Gastroesophageal sphincter (tissue), 3 donors: ENCODE data around the gene CLASRP.

ENCODE experiments used
- EP300 ChIP-seq: sonication (generic); formaldehyde crosslinking; IDR thresholded peaks from one replicate; pipeline ENCODE4 v1.6.1; 2017; ENCODE audit warnings: antibody characterized with exemption, mild to moderate bottlenecking
- POLR2A ChIP-seq, 2 donors: fragments of 450-650 bp; IDR thresholded peaks; one replicate each; pipeline ENCODE4 v1.6.1; 2017; ENCODE audit warnings: antibody characterized with exemption in 2 of 2, mild to moderate bottlenecking in 2 of 2, moderate library complexity in 1 of 2
- POLR2AphosphoS5 ChIP-seq: sonication (generic); formaldehyde crosslinking; IDR thresholded peaks from one replicate; pipeline ENCODE4 v1.6.1; 2017; ENCODE audit warnings: antibody characterized with exemption
- TF ChIP-seq, protein P1 (sequence below), 4 experiments: fragments of 200-600 bp in 2 of 4; fragments of 450-650 bp in 2 of 4; sonication (generic) in 1 of 4; IDR thresholded peaks; one replicate each; pipeline ENCODE4 v1.5.1; 2017 to 2019; ENCODE audit warnings: antibody characterized with exemption in 4 of 4, mild to moderate bottlenecking in 2 of 4, moderate library complexity in 2 of 4

DNA sequence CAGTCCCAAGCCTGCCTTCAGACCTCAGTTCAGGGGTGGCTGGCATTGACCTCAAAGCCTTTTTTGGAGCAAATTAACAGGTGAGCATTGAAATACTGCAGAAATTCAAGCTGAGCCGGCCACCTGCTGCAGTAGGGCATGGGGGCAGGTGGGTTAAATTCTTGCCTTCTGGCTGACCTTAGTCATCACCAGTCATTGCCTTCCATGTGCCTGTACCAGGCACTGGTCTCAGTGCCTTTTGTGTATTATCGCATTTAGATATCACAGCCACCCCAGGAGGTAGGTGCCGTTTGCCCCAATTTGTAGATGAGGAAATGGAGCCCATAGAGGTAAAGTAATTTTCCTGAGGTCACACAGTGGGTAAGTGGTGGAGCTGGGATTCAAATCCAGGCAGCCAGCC is 61.4 kb downstream of the CLASRP start:
- TF ChIP-seq, protein P1, sequence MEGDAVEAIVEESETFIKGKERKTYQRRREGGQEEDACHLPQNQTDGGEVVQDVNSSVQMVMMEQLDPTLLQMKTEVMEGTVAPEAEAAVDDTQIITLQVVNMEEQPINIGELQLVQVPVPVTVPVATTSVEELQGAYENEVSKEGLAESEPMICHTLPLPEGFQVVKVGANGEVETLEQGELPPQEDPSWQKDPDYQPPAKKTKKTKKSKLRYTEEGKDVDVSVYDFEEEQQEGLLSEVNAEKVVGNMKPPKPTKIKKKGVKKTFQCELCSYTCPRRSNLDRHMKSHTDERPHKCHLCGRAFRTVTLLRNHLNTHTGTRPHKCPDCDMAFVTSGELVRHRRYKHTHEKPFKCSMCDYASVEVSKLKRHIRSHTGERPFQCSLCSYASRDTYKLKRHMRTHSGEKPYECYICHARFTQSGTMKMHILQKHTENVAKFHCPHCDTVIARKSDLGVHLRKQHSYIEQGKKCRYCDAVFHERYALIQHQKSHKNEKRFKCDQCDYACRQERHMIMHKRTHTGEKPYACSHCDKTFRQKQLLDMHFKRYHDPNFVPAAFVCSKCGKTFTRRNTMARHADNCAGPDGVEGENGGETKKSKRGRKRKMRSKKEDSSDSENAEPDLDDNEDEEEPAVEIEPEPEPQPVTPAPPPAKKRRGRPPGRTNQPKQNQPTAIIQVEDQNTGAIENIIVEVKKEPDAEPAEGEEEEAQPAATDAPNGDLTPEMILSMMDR (IDR thresholded peaks at IDR 0.05), result no peak
- TF ChIP-seq EP300 (no peak), POLR2A (IDR thresholded peaks at IDR 0.05) (no peak), POLR2AphosphoS5 (no peak)
